Mammary epithelial cell (primary cell): ENCODE results near the gene KLHL35.

Source experiments
- CTCF ChIP-seq, 2 donors: IDR thresholded peaks in 1 of 2; conservative IDR thresholded peaks in 1 of 2; 2 replicates each; pipeline ENCODE4 v1.5.1; 2011 to 2012; ENCODE audit warnings: inconsistent platforms in 2 of 2, low read length in 2 of 2, mild to moderate bottlenecking in 2 of 2, control low read depth in 1 of 2, low read depth in 1 of 2; ENCODE audit not compliant: insufficient read depth in 1 of 2; ENCODE audit errors: extremely low read depth in 1 of 2
- EZH2 ChIP-seq: IDR thresholded peaks from 2 replicates; pipeline ENCODE4 v1.6.1; 2012; ENCODE audit warnings: low read length, inconsistent platforms, borderline replicate concordance

GRCh38 chr11:75380245-75380644, 52.8 kb downstream of the KLHL35 start:
- TF ChIP-seq CTCF (conservative IDR thresholded peaks at IDR 0.05 in 1 of 2, IDR thresholded peaks at IDR 0.05 in 1 of 2; ENCODE audit: extremely low read depth in 1 of 2, insufficient read depth in 1 of 2, low read depth in 1 of 2, low read length in 2 of 2) = no peak
- TF ChIP-seq EZH2 = no peak
